ENCODE measurements around the gene CAV1.

The CAV1 gene

GRCh38 chr7:116548506-116548905 is 23.7 kb downstream of the CAV1 start:
- TF ChIP-seq ZNF274 (IDR thresholded peaks at IDR 0.05; ENCODE audit: low read depth, low read length), result no peak

GRCh38 chr7:116549370-116549769 is 24.5 kb downstream of the CAV1 start:
- TF ChIP-seq ZNF274 (IDR thresholded peaks at IDR 0.05; ENCODE audit: low read depth, low read length), result no peak
- no peak overlapping the region for H3K4me3 ChIP-seq (ENCODE audit: low read length)

More at GRCh38 chr7:116548506-116548905, 23.7 kb downstream of the CAV1 start:
- no peak overlapping the region for H3K4me3 ChIP-seq (ENCODE audit: low read length)

- no peak for TF ChIP-seq ZNF274 (IDR thresholded peaks at IDR 0.05; ENCODE audit: low read depth, low read length)
- no peak overlapping the region for H3K4me3 ChIP-seq (ENCODE audit: low read length)
Measured at GRCh38 chr7:116551692-116552091, 26.9 kb downstream of the CAV1 start.

- no peak overlapping the region for H3K4me3 ChIP-seq (ENCODE audit: low read length)
- no peak for TF ChIP-seq ZNF274 (IDR thresholded peaks at IDR 0.05; ENCODE audit: low read depth, low read length)
Measured at GRCh38 chr7:116552602-116553001, 27.8 kb downstream of the CAV1 start.

GRCh38 chr7:116553168-116553964 is 28.5 kb downstream of the CAV1 start:
- H3K4me3 ChIP-seq (ENCODE audit: low read length), result no peak overlapping the region
- no peak for TF ChIP-seq ZNF274 (IDR thresholded peaks at IDR 0.05; ENCODE audit: low read depth, low read length)

- no peak for TF ChIP-seq ZNF274 (IDR thresholded peaks at IDR 0.05; ENCODE audit: low read depth, low read length)
Measured at GRCh38 chr7:116554436-116554835, 29.6 kb downstream of the CAV1 start.

GRCh38 chr7:116554911-116555310 is 30.1 kb downstream of the CAV1 start:
- TF ChIP-seq ZNF274 (IDR thresholded peaks at IDR 0.05; ENCODE audit: low read depth, low read length), result no peak
- no peak overlapping the region for H3K4me3 ChIP-seq (ENCODE audit: low read length)

More at GRCh38 chr7:116554436-116554835, 29.6 kb downstream of the CAV1 start:
- H3K4me3 ChIP-seq (ENCODE audit: low read length), result no peak overlapping the region

- TF ChIP-seq ZNF274 (IDR thresholded peaks at IDR 0.05; ENCODE audit: low read depth, low read length), result no peak
- H3K4me3 ChIP-seq (ENCODE audit: low read length), result no peak overlapping the region
Measured at GRCh38 chr7:116557066-116557585, 32.3 kb downstream of the CAV1 start.

GRCh38 chr7:116557901-116558300 is 33.1 kb downstream of the CAV1 start:
- no peak overlapping the region for H3K4me3 ChIP-seq (ENCODE audit: low read length)
- TF ChIP-seq ZNF274 (IDR thresholded peaks at IDR 0.05; ENCODE audit: low read depth, low read length), result no peak

- TF ChIP-seq ZNF274 (IDR thresholded peaks at IDR 0.05; ENCODE audit: low read depth, low read length), result no peak
Measured at GRCh38 chr7:116560021-116560970, 35.5 kb downstream of the CAV1 start.

GRCh38 chr7:116561697-116562483 is 37.1 kb downstream of the CAV1 start:
- no peak for TF ChIP-seq ZNF274 (IDR thresholded peaks at IDR 0.05; ENCODE audit: low read depth, low read length)
- no peak overlapping the region for H3K4me3 ChIP-seq (ENCODE audit: low read length)

More at GRCh38 chr7:116560021-116560970, 35.5 kb downstream of the CAV1 start:
- no peak overlapping the region for H3K4me3 ChIP-seq (ENCODE audit: low read length)

- no peak overlapping the region for H3K4me3 ChIP-seq (ENCODE audit: low read length)
- TF ChIP-seq ZNF274 (IDR thresholded peaks at IDR 0.05; ENCODE audit: low read depth, low read length), result no peak
Measured at GRCh38 chr7:116562529-116563121, 37.8 kb downstream of the CAV1 start.

- H3K4me3 ChIP-seq (ENCODE audit: low read length), result no peak overlapping the region
- TF ChIP-seq ZNF274 (IDR thresholded peaks at IDR 0.05; ENCODE audit: low read depth, low read length), result no peak
Measured at GRCh38 chr7:116565981-116566380, 41.1 kb downstream of the CAV1 start.
